ENCODE results near the gene TFAP2C. TPM values are rescaled to one million over a fixed set of nuclear protein-coding genes. Genes with fewer than 3 reads are reported as not detected.
A peak's percentile ranks its signal among the peaks of the same experiment; 100 is the strongest.
"Not testable (repeated sequence)": the region's sequence is repeated elsewhere in the genome, so short reads cannot be mapped to it uniquely, and the experiment has no call there.

Gene TFAP2C
- total RNA-seq, 1 experiment from 2014 or later: 34.8 TPM

DNA sequence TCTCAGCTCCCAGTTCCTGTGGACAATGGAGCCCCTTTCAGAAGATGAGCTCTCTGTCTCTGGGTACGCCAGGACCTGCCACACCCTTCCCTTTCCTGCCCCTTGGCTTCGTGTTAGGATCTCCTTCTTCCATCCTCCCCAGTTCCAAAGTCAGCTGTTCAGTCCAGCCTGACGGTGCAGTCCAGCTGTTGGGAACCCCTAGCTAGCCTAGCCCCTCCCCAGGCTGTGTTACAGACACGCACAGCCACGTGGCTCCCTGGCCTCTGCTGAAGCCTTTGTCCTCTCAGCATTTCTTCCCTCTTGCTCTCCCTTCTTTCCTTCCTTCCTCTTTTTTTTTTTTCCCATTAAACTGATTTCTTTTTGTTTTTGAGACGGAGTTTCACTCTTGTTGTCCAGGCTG is 12.4 kb upstream of the TFAP2C start:
- H3K4me2 ChIP-seq: no peak overlapping the region
- no peak overlapping the region for H3K27ac ChIP-seq
- H4K20me1 ChIP-seq (ENCODE audit: insufficient read depth): no peaks in the 10 kb centered on the region
- POLR2A ChIA-PET (ENCODE audit: unreplicated experiment): no interaction called here
- H3F3A ChIP-seq (ENCODE audit: insufficient read depth, low read depth): peaks cover 10% of the 10 kb centered on the region
- H3K36me3 ChIP-seq (ENCODE audit: low read depth): no peaks in the 10 kb centered on the region
- CTCF ChIA-PET: interaction anchor here (0.5 kb wide), 1 partner anchor 9 kb away, joined by 5 read pairs; no protein-coding TSS in a partner anchor
- no peaks in the 10 kb centered on the region for H3K9me3 ChIP-seq (ENCODE audit: insufficient read depth, low read depth)
- no peaks in the 10 kb centered on the region for H3K79me2 ChIP-seq (ENCODE audit: low read depth)
- intact Hi-C loops (cut with micrococcal nuclease; ENCODE audit: unreplicated experiment): no loop called here
- no TSS peak for BruUV-seq (replicated peaks)
- no peaks in the 10 kb centered on the region for H3K27me3 ChIP-seq (ENCODE audit: insufficient read depth, low read depth)
- H2AFZ ChIP-seq: no peak overlapping the region
- peaks cover 7% of the 10 kb centered on the region for H3K4me1 ChIP-seq (replicated peaks; ENCODE audit: insufficient read depth)
- DNase-seq: no peak
- no peak overlapping the region for H3K4me3 ChIP-seq
- TF ChIP-seq EZH2 (IDR thresholded peaks at IDR 0.05; ENCODE audit: low read depth): no peak
- TF ChIP-seq, protein P1, sequence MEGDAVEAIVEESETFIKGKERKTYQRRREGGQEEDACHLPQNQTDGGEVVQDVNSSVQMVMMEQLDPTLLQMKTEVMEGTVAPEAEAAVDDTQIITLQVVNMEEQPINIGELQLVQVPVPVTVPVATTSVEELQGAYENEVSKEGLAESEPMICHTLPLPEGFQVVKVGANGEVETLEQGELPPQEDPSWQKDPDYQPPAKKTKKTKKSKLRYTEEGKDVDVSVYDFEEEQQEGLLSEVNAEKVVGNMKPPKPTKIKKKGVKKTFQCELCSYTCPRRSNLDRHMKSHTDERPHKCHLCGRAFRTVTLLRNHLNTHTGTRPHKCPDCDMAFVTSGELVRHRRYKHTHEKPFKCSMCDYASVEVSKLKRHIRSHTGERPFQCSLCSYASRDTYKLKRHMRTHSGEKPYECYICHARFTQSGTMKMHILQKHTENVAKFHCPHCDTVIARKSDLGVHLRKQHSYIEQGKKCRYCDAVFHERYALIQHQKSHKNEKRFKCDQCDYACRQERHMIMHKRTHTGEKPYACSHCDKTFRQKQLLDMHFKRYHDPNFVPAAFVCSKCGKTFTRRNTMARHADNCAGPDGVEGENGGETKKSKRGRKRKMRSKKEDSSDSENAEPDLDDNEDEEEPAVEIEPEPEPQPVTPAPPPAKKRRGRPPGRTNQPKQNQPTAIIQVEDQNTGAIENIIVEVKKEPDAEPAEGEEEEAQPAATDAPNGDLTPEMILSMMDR (conservative IDR thresholded peaks at IDR 0.05): no peak
- H3K9me2 ChIP-seq (ENCODE audit: insufficient read depth): no peaks in the 10 kb centered on the region

DNA sequence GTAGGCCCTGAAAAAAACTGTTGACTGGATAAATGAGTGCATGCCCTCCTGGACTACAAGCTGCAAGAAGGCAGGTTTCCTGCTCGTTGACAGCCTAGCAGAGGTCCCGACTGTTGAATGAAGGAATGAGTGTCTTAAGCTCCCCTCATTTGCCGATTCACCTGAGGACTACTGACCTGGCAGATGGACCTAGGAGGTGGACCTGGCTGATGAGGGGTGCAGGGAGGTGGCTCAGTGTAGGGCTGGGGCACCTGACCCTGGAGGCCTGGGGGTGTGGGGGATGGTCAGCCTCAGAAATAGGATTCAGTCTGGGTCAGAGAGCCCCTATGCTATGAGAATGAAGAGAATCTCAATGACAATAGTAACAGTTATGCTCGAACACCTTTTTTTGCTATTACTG is 11.6 kb upstream of the TFAP2C start:
- intact Hi-C loops (cut with micrococcal nuclease; ENCODE audit: unreplicated experiment): no loop called here
- Histone ChIP-seq H3K36me3 (ENCODE audit: low read depth) (no peaks in the 10 kb centered on the region), H3K79me2 (ENCODE audit: low read depth) (no peaks in the 10 kb centered on the region), H3F3A (ENCODE audit: insufficient read depth, low read depth) (peaks cover 10% of the 10 kb centered on the region), H3K27ac (no peak overlapping the region), H3K9me3 (ENCODE audit: insufficient read depth, low read depth) (no peaks in the 10 kb centered on the region), H3K9me2 (ENCODE audit: insufficient read depth) (no peaks in the 10 kb centered on the region), H3K27me3 (ENCODE audit: insufficient read depth, low read depth) (no peaks in the 10 kb centered on the region), H3K4me1 (replicated peaks; ENCODE audit: insufficient read depth) (peaks cover 7% of the 10 kb centered on the region), H3K4me2 (no peak overlapping the region), H2AFZ (no peak overlapping the region), H4K20me1 (ENCODE audit: insufficient read depth) (no peaks in the 10 kb centered on the region), H3K4me3 (no peak overlapping the region)
- TF ChIP-seq EZH2 (IDR thresholded peaks at IDR 0.05; ENCODE audit: low read depth): no peak
- TF ChIP-seq, protein P1 (conservative IDR thresholded peaks at IDR 0.05): no peak
- no TSS peak for BruUV-seq (replicated peaks)
- POLR2A ChIA-PET (ENCODE audit: unreplicated experiment): no interaction called here
- CTCF ChIA-PET: no interaction called here
- DNase-seq: peak in 1 of 2 experiments; percentile 25

DNA sequence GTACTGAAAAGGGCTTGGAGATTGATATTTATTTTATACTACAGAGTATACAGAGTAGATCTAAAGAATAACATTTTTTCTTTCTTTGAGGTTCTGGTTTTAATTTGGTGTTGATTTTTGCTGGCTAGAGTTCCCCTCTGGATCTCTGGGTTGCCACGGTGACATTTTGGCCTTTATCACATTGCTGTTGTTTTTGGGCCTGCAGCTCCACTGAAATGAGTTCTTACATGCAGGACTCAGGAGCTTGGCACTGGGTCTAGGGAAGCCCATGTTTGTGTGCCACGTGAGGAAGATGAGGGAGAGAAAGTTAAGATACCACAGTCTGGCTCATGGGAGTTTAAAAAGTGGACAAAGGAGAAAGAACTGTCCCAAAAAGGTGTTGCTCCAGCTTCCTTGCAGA is 7.4 kb upstream of the TFAP2C start:
- intact Hi-C loops (cut with micrococcal nuclease; ENCODE audit: unreplicated experiment): loop anchor here (10.0 kb wide), 1 partner anchor 253 kb away; no protein-coding TSS in a partner anchor
- BruUV-seq (replicated peaks): no TSS peak
- no peaks in the 10 kb centered on the region for H3K9me3 ChIP-seq (ENCODE audit: insufficient read depth, low read depth)

DNA sequence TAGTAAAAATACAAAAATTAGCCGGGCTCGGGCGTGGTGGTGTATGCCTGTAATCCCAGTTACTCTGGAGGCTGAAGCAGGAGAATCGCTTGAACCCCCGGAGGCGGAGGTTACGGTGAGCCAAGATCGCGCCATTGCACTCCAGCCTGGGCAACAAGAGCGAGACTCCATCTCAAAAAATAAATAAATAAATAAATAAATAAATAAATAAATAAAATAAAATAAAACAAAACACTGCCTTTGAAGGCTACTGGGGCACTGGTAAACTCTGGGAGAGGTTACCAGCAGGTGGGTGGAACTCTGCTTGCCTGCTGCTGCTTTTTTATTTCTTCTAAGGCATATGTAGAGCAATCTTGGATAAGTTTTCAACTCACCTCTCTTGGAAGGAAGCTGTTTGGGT is 5.2 kb upstream of the TFAP2C start:
- Histone ChIP-seq H3K79me2 (ENCODE audit: low read depth) (peaks cover 37% of the 10 kb centered on the region), H3F3A (ENCODE audit: insufficient read depth, low read depth) (peaks cover 15% of the 10 kb centered on the region; the same call in 1 of the 2 replicates), H3K4me1 (replicated peaks; ENCODE audit: insufficient read depth) (peaks cover 35% of the 10 kb centered on the region), H3K4me2 (peak overlapping the region; percentile 99; the same call in 1 of the 2 replicates), H2AFZ (peak overlapping the region; percentile 82)
- POLR2A ChIA-PET (ENCODE audit: unreplicated experiment); H3K4me3 ChIP-seq; BruUV-seq (replicated peaks); DNase-seq; CTCF ChIA-PET; H3K27me3 ChIP-seq (ENCODE audit: insufficient read depth, low read depth); H3K27ac ChIP-seq; H3K9me2 ChIP-seq (ENCODE audit: insufficient read depth); H4K20me1 ChIP-seq (ENCODE audit: insufficient read depth); H3K36me3 ChIP-seq (ENCODE audit: low read depth); H3K9me3 ChIP-seq (ENCODE audit: insufficient read depth, low read depth): not testable (repeated sequence)
- intact Hi-C loops (cut with micrococcal nuclease; ENCODE audit: unreplicated experiment): loop anchor here (10.0 kb wide), 1 partner anchor 251 kb away; no protein-coding TSS in a partner anchor

More for the DNA sequence above, 7.4 kb upstream of the TFAP2C start:
- H2AFZ ChIP-seq: no peak overlapping the region
- H3F3A ChIP-seq (ENCODE audit: insufficient read depth, low read depth): peaks cover 6% of the 10 kb centered on the region; the same call in 1 of the 2 replicates
- H3K4me1 ChIP-seq (replicated peaks; ENCODE audit: insufficient read depth): peaks cover 16% of the 10 kb centered on the region
- peaks cover 15% of the 10 kb centered on the region for H3K79me2 ChIP-seq (ENCODE audit: low read depth)
- no peak overlapping the region for H3K4me2 ChIP-seq
- peak in 1 of 2 experiments; percentile 17 for DNase-seq
- no peaks in the 10 kb centered on the region for H4K20me1 ChIP-seq (ENCODE audit: insufficient read depth)
- H3K27me3 ChIP-seq (ENCODE audit: insufficient read depth, low read depth): no peaks in the 10 kb centered on the region
- no peaks in the 10 kb centered on the region for H3K36me3 ChIP-seq (ENCODE audit: low read depth)
- POLR2A ChIA-PET (ENCODE audit: unreplicated experiment): no interaction called here
- no peak overlapping the region for H3K27ac ChIP-seq
- no peaks in the 10 kb centered on the region for H3K9me2 ChIP-seq (ENCODE audit: insufficient read depth)
- TF ChIP-seq, protein P1 (conservative IDR thresholded peaks at IDR 0.05): no peak
- no peak for TF ChIP-seq EZH2 (IDR thresholded peaks at IDR 0.05; ENCODE audit: low read depth)
- CTCF ChIA-PET: no interaction called here
- H3K4me3 ChIP-seq: no peak overlapping the region
